OCI-LY7 (cell line): Measurements from ENCODE around the gene LARGE1. TPM values are rescaled to one million over a fixed set of nuclear protein-coding genes. Genes with fewer than 3 reads are reported as not detected.

Source experiments
- BruUV-seq: library from RNA; stranded (reverse); fragments of 400-500 nt; replicated peaks from 2 replicates; lab custom pipeline; 2021; lab: Mats Ljungman, UMichigan
- CTCF ChIA-PET: fragments of 300-600 bp; sonication (Branson Sonifier 250); formaldehyde crosslinking; loops from one replicate; lab custom pipeline; 2022; ENCODE audit warnings: antibody characterized with exemption; ENCODE audit not compliant: unreplicated experiment; lab: Charles Lee
- POLR2A ChIA-PET: fragments of 300-600 bp; sonication (Branson Sonifier 250); formaldehyde crosslinking; loops from one replicate; lab custom pipeline; 2022; ENCODE audit warnings: antibody characterized with exemption; lab: Charles Lee
- DNase-seq: peaks from one replicate; pipeline ENCODE4 v3.0.0-alpha.2; 2015; ENCODE audit warnings: low spot score
- H2AFZ ChIP-seq: fragments of 200-600 bp; sonication (generic), shearing (Covaris generic); 2 replicates; pipeline ENCODE4 v1.6.1; 2014; ENCODE audit warnings: mild to moderate bottlenecking, antibody characterized with exemption, low read length, moderate library complexity
- H3K27ac ChIP-seq: fragments of 200-600 bp; sonication (generic); 2 replicates; pipeline ENCODE4 v1.5.1; 2014; ENCODE audit warnings: mixed run types, low read depth, mild to moderate bottlenecking, moderate library complexity, low read length, inconsistent platforms; ENCODE audit not compliant: poor library complexity, severe bottlenecking
- H3K36me3 ChIP-seq: fragments of 200-600 bp; sonication (generic); 2 replicates; pipeline ENCODE4 v1.6.1; 2014; ENCODE audit warnings: mild to moderate bottlenecking, antibody characterized with exemption, low read length, moderate library complexity, mixed read lengths; ENCODE audit not compliant: insufficient read depth
- H3K4me1 ChIP-seq: fragments of 200-600 bp; sonication (generic); 2 replicates; pipeline ENCODE4 v1.5.1; 2014; ENCODE audit warnings: mild to moderate bottlenecking, low read length; ENCODE audit not compliant: insufficient read depth, poor library complexity, severe bottlenecking
- H3K4me2 ChIP-seq: fragments of 200-600 bp; sonication (generic); 2 replicates; pipeline ENCODE4 v1.6.1; 2014; ENCODE audit warnings: mild to moderate bottlenecking, low read length
- H3K4me3 ChIP-seq: fragments of 200-600 bp; sonication (generic); 2 replicates; pipeline ENCODE4 v1.5.1; 2014; ENCODE audit warnings: mild to moderate bottlenecking, low read depth, low read length; ENCODE audit not compliant: poor library complexity, severe bottlenecking
- H3K79me2 ChIP-seq: fragments of 200-600 bp; sonication (generic); 2 replicates; pipeline ENCODE4 v1.6.1; 2016; ENCODE audit warnings: low read depth, mild to moderate bottlenecking, low read length, moderate library complexity, mixed read lengths; ENCODE audit not compliant: insufficient read depth
- H3K9me2 ChIP-seq: fragments of 200-600 bp; sonication (generic); 2 replicates; pipeline ENCODE4 v1.6.1; 2016; ENCODE audit warnings: mild to moderate bottlenecking, low read length, mixed read lengths; ENCODE audit not compliant: insufficient read depth
- H3K9me3 ChIP-seq: fragments of 200-600 bp; sonication (generic); 2 replicates; pipeline ENCODE4 v1.6.1; 2014; ENCODE audit warnings: mild to moderate bottlenecking, mixed run types, low read length, mixed read lengths
- H4K20me1 ChIP-seq: fragments of 200-600 bp; sonication (generic); 2 replicates; pipeline ENCODE4 v1.6.1; 2014; ENCODE audit warnings: mild to moderate bottlenecking, antibody characterized with exemption, low read length, moderate library complexity, mixed read lengths; ENCODE audit not compliant: insufficient read depth
- EZH2phosphoT487 ChIP-seq: fragments of 200-600 bp; sonication (generic); IDR thresholded peaks from 2 replicates; pipeline ENCODE4 v1.6.1; 2018; ENCODE audit warnings: low read depth, borderline replicate concordance, mild to moderate bottlenecking, mixed run types, antibody characterized with exemption, low read length, moderate library complexity, mixed read lengths
- intact Hi-C: fragments of 100-400 bp; cut with micrococcal nuclease; formaldehyde crosslinking; loops from one replicate; pipeline ENCODE4 v1.10.0; 2022; ENCODE audit not compliant: unreplicated experiment
- total RNA-seq, 2 experiments: library from RNA; depleted of rRNA in 1 of 2; stranded (reverse); fragments of >200 nt in 1 of 2; shearing (Covaris generic) in 1 of 2; gene quantifications; 2 replicates each; pipeline ENCODE4 v1.2.3, GENCODE V29; 2014 to 2022
- TF ChIP-seq, protein P1 (sequence below): fragments of 200-600 bp; sonication (generic); conservative IDR thresholded peaks from 2 replicates; pipeline ENCODE4 v1.5.1; 2014; ENCODE audit warnings: mild to moderate bottlenecking, antibody characterized with exemption, low read length, moderate library complexity, mixed read lengths

LARGE1 gene
- total RNA-seq, 2 experiments from 2014 or later = 31.5 to 31.9 TPM

DNA sequence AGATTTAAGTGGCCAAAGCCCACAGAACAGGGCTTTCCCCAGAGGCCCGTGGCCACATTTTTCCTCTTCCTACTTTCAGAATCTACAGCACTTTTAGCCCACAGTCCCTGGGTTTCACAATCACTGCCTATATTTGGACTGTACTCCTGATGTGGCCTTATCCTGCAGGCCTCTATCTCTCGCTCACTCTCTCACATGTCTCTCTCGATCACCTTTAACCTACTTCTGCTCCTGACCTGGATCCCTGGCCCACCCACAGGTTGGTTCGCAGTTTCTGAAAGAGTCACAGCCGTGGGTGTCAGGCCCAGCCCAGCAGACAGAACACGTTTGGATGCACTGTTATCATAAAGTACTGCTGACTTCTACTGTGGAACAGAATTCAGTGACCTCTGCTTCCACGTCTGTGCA lies 55.5 kb downstream of the LARGE1 start:
- no peaks in the 10 kb centered on the region for H3K36me3 ChIP-seq
- H3K9me2 ChIP-seq = no peaks in the 10 kb centered on the region
- no peak overlapping the region for H3K4me3 ChIP-seq
- intact Hi-C loops = no loop called here
- H2AFZ ChIP-seq = no peak overlapping the region
- no peak for DNase-seq
- BruUV-seq = no TSS peak
- no peaks in the 10 kb centered on the region for H3K4me1 ChIP-seq
- POLR2A ChIA-PET = interaction anchor here (0.9 kb wide), 1 partner anchor 11 kb away, joined by 4 read pairs; no protein-coding TSS in a partner anchor
- H4K20me1 ChIP-seq = no peaks in the 10 kb centered on the region
- H3K27ac ChIP-seq = no peak overlapping the region
- H3K79me2 ChIP-seq = no peaks in the 10 kb centered on the region
- H3K4me2 ChIP-seq = no peak overlapping the region
- no peaks in the 10 kb centered on the region for H3K9me3 ChIP-seq
- TF ChIP-seq, protein P1, sequence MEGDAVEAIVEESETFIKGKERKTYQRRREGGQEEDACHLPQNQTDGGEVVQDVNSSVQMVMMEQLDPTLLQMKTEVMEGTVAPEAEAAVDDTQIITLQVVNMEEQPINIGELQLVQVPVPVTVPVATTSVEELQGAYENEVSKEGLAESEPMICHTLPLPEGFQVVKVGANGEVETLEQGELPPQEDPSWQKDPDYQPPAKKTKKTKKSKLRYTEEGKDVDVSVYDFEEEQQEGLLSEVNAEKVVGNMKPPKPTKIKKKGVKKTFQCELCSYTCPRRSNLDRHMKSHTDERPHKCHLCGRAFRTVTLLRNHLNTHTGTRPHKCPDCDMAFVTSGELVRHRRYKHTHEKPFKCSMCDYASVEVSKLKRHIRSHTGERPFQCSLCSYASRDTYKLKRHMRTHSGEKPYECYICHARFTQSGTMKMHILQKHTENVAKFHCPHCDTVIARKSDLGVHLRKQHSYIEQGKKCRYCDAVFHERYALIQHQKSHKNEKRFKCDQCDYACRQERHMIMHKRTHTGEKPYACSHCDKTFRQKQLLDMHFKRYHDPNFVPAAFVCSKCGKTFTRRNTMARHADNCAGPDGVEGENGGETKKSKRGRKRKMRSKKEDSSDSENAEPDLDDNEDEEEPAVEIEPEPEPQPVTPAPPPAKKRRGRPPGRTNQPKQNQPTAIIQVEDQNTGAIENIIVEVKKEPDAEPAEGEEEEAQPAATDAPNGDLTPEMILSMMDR = no peak
- TF ChIP-seq EZH2phosphoT487 = no peak
- CTCF ChIA-PET = no interaction called here

DNA sequence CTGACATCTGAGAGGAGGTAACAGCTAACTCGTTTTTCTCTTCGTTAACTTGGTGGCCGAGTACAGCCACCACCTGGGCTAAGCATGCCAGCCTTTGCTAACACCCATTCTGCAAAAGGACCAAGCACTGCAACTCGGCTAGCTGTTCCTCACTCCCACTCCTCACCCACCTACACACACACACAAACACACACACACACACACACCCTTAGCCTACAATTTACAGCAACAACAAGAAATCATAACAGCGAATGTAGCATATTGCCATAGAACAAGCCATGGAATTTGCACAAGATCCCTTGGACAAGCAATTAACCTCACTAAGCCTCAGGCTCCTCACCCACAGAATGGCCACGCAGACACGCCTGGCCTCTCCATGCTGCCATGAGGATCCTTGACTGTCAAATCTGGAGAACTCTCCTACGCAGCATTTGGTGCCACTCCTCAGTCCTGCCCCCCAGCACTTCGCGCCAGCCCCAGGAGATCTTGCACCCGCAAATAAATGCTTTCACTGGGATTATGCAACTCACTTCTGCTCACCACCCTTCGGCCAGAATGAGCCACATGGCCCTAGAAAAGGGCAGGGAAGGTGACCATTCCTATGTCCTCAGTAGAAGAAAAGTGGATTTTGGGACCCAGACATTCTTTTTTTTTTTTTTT lies 58.9 kb downstream of the LARGE1 start:
- Histone ChIP-seq H4K20me1 (no peaks in the 10 kb centered on the region), H3K27ac (no peak overlapping the region), H2AFZ (no peak overlapping the region), H3K4me1 (no peaks in the 10 kb centered on the region), H3K36me3 (no peaks in the 10 kb centered on the region), H3K9me2 (no peaks in the 10 kb centered on the region), H3K4me3 (no peak overlapping the region), H3K4me2 (no peak overlapping the region), H3K79me2 (no peaks in the 10 kb centered on the region), H3K9me3 (no peaks in the 10 kb centered on the region)
- no TSS peak for BruUV-seq
- DNase-seq = no peak
- ChIA-PET CTCF (no interaction called here), POLR2A (interaction anchor here (0.7 kb wide), 1 partner anchor 321 kb away, joined by 7 read pairs; no protein-coding TSS in a partner anchor)
- intact Hi-C loops = no loop called here
- TF ChIP-seq, protein P1 = no peak
- no peak for TF ChIP-seq EZH2phosphoT487

DNA sequence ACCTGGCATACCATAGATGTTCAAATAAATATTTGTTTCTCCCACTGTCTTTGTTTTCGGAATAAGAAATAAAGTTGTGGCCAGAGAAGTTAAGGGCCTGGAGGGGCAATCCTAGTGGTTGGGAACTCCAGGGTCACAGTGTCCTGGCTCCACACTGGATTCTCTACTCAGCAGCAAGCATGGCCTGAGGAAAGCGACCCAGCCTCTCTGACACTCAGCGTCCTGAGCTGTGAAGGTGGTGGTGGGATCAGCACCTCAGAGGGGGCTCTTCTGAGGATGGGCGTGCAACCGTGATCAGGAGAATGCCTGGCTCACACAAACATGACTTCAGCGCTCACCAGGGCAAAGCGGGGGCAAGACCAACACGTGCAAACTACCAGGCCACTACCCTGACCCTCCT lies 59.9 kb downstream of the LARGE1 start:
- ChIA-PET POLR2A (interaction anchor here (0.6 kb wide), 1 partner anchor 342 kb away, joined by 3 read pairs; no protein-coding TSS in a partner anchor), CTCF (no interaction called here)
- Histone ChIP-seq H3K9me2 (no peaks in the 10 kb centered on the region), H3K9me3 (no peaks in the 10 kb centered on the region), H3K27ac (no peak overlapping the region), H3K4me1 (no peaks in the 10 kb centered on the region), H3K4me2 (no peak overlapping the region), H3K4me3 (no peak overlapping the region), H3K36me3 (no peaks in the 10 kb centered on the region), H3K79me2 (no peaks in the 10 kb centered on the region), H4K20me1 (no peaks in the 10 kb centered on the region), H2AFZ (no peak overlapping the region)
- DNase-seq = no peak
- TF ChIP-seq EZH2phosphoT487 = no peak
- TF ChIP-seq, protein P1 = no peak
- no TSS peak for BruUV-seq
- intact Hi-C loops = no loop called here
